ENCODE results near the gene INO80C. TPM values are rescaled to one million over a fixed set of nuclear protein-coding genes. Genes with fewer than 3 reads are reported as not detected.

The INO80C gene
- total and polyA plus RNA-seq, 8 donors: 8.7 to 66.7 (median 29.6) TPM; not detected in 1

DNA sequence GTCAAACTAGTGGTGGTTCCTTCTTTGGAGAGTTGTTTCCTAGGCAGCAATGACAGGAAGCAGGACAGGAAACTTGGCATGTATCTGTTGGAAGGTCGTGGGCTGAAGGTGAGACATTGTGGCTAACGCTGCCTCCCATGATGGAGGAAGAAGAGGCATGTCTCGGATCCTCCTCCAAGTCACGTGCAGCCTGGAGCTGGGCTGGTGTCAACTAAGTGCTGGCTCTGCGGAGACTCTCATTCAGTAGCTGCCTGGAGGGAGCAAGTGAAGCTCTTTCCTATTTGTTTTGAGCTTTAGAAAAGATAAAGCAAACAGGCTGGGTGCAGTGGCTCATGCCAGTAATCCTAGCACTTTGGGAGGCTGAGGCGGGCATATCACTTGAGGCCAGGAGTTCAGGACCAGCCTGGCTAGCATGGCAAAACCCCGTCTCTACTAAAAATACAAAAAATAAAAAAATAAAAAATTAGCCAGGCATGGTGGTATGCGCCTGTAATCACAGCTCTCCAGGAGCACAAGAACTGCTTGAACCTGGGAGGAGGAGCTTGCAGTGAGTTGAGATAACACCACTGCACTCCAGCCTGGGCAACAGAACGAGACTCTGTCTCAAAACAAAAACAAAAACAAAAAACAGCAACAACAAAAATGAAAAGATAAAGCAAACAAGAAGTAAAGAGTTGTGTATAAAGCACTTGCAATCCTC is 28.2 kb upstream of the INO80C start:
- TF ChIP-seq CTCF (IDR thresholded peaks at IDR 0.05) (no peak), EP300 (IDR thresholded peaks at IDR 0.05) (no peak), POLR2AphosphoS5 (IDR thresholded peaks at IDR 0.05) (no peak), POLR2A (IDR thresholded peaks at IDR 0.05) (no peak)
- no peaks in the 10 kb centered on the region for H3K36me3 ChIP-seq
- H3K4me3 ChIP-seq: peak overlapping the region in 2 of 4 donors; percentile 1 to 29
- no peaks in the 10 kb centered on the region for H3K9me3 ChIP-seq
- H3K27ac ChIP-seq: peak overlapping the region in 1 of 5 donors; percentile 60
- 32 to 38% (median 35%) methylated on average over 9 of the region's 9 CpGs for WGBS, 5 donors
- DNase-seq: no peak
- no peaks in the 10 kb centered on the region for H3K27me3 ChIP-seq
- peaks cover 0 to 22% (median 14%) of the 10 kb centered on the region in 4 donors for H3K4me1 ChIP-seq
- intact Hi-C loops (cut with DNase I; ENCODE audit: low total_unique reads): no loop called here

DNA sequence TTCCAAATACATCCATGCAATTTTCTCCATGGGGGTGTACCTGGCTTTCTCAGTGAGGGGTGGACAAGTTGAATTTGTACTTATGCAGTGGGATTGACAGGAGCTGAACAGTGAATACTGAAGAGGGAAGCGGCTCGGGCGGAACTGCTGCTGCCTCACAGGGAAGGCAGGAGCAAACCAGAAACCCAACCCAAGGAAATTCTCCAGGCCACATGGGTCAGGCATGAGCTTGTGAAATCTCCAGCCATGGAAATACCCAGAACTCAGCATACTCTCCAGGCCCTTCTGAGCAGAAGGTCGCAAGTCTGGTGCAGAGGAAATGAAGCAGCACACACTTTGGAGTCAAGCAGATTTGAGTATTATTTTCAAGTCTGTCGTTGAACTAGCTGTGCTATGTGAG is 26.5 kb upstream of the INO80C start:
- Histone ChIP-seq H3K4me1 (peaks cover 0 to 22% (median 14%) of the 10 kb centered on the region in 4 donors), H3K9me3 (no peaks in the 10 kb centered on the region), H3K27ac (no peak overlapping the region), H3K36me3 (no peaks in the 10 kb centered on the region), H3K4me3 (no peak overlapping the region), H3K27me3 (no peaks in the 10 kb centered on the region)
- DNase-seq: peak in 1 of 2 donors; percentile 30
- intact Hi-C loops (cut with DNase I; ENCODE audit: low total_unique reads): no loop called here
- TF ChIP-seq EP300 (IDR thresholded peaks at IDR 0.05): no peak
- no peak for TF ChIP-seq POLR2A (IDR thresholded peaks at IDR 0.05)
- TF ChIP-seq POLR2AphosphoS5 (IDR thresholded peaks at IDR 0.05): no peak
- TF ChIP-seq CTCF (IDR thresholded peaks at IDR 0.05): no peak
- 73 to 84% (median 76%) methylated on average over 5 of the region's 5 CpGs for WGBS, 5 donors

DNA sequence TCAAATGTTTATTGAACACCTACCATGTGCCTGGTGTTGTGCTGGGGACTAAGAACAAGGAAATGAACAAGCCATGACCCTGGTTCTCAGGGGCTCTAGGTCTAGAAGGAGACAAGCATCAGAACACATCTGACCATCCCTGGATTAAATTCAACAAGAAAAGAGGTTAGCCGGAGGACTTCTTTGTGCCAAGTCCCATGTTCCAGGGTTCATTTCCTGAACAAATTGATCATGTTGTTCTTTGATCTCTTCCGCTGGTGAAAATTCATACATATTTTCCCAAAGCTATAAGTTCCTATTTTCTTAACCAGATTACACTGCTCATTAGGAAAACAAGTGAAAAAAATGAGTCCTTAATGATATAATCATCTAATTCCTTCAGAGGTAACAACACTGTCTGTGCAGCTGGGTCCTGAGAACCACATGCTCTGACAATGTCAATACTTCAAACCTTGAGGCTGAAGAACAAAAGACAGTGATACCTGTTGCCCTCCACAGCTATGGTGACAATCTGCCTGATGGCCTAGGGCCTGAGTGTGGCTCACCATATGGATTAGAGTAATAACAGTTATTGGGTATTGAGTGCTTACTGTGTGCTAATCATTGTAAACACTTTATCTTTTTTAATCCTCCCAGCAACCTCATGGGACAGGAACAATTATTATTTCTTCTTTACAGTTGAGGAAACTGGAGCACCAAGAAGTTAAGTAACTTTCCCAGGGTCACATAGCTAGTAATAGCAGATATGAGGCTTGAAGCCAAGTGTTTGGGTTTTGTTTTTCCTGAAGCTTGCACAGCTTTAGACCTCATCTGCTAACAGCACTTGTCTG is 24.6 kb upstream of the INO80C start:
- WGBS, 5 donors: 79 to 94% (median 91%) methylated on average over 2 of the region's 2 CpGs
- DNase-seq: no peak
- H3K36me3 ChIP-seq: no peaks in the 10 kb centered on the region
- H3K27me3 ChIP-seq: no peaks in the 10 kb centered on the region
- no peak overlapping the region for H3K4me3 ChIP-seq
- intact Hi-C loops (cut with DNase I; ENCODE audit: low total_unique reads): no loop called here
- no peak for TF ChIP-seq CTCF (IDR thresholded peaks at IDR 0.05)
- no peak for TF ChIP-seq POLR2AphosphoS5 (IDR thresholded peaks at IDR 0.05)
- TF ChIP-seq POLR2A (IDR thresholded peaks at IDR 0.05): no peak
- no peak for TF ChIP-seq EP300 (IDR thresholded peaks at IDR 0.05)
- H3K4me1 ChIP-seq: peaks cover 0 to 22% (median 14%) of the 10 kb centered on the region in 4 donors
- no peak overlapping the region for H3K27ac ChIP-seq
- H3K9me3 ChIP-seq: no peaks in the 10 kb centered on the region

- H3K36me3 ChIP-seq: no peaks in the 10 kb centered on the region
- H3K4me3 ChIP-seq: no peak overlapping the region
- no peaks in the 10 kb centered on the region for H3K27me3 ChIP-seq
- intact Hi-C loops (cut with DNase I; ENCODE audit: low total_unique reads): no loop called here
- TF ChIP-seq EP300 (IDR thresholded peaks at IDR 0.05) (no peak), CTCF (IDR thresholded peaks at IDR 0.05) (no peak), POLR2A (IDR thresholded peaks at IDR 0.05) (no peak), POLR2AphosphoS5 (IDR thresholded peaks at IDR 0.05) (no peak)
- peaks cover 0 to 11% (median 8%) of the 10 kb centered on the region in 4 donors for H3K4me1 ChIP-seq
- 85 to 95% (median 92%) methylated on average over 5 of the region's 5 CpGs for WGBS, 5 donors
- H3K9me3 ChIP-seq: no peaks in the 10 kb centered on the region
- no peak for DNase-seq
- no peak overlapping the region for H3K27ac ChIP-seq
Measured at GRCh38 chr18:35521133-35521532, 23.4 kb upstream of the INO80C start.
